ENCODE data around the gene ZDHHC14.
"Not testable (repeated sequence)": the region's sequence is repeated elsewhere in the genome, so short reads cannot be mapped to it uniquely, and the experiment has no call there.

The ZDHHC14 gene

DNA sequence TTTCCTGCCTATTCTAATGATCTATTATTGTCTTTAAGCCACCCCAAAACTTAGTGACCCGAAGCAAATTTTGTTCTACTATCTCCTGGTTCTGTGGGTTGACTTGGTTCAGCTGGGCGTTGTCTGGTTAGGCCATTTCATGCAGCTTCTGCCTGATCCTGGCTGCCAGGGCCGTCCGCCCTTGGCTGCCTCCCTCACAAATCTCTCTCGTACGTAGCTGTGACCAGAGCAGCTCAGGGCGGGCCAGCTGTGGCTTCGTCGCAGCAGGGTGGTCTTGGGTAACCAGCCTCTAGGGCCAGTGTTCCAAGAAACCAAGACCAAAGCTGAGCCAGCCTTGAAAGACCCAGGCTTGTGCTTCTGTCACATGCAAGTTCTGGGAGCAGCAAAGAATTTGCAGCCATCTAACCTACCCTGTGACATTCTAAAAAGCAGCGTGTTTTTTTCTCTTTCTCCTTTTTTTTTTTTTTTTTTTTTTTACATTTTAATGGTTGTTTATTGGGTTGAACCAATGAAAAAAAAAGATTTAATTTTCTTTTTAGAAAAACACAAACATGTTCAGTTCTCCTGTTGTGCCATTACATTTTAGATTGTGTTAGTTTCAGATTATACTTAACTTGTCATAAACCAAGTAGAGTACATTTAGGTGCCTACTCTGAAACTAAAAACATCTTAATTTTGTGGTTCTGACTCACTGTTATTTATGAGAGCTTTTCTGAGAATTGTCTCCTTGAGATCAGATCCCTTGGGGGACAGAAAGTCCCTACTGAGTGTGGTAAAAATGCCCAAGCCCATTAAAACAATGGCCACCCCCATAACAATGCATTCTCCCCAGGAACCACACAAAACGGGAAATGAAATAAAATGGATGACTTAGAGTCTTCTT is 83.9 kb downstream of the ZDHHC14 start:
- H3K79me2 ChIP-seq (ENCODE audit: insufficient read depth, low read depth): no peaks in the 10 kb centered on the region
- TF ChIP-seq, protein P1, sequence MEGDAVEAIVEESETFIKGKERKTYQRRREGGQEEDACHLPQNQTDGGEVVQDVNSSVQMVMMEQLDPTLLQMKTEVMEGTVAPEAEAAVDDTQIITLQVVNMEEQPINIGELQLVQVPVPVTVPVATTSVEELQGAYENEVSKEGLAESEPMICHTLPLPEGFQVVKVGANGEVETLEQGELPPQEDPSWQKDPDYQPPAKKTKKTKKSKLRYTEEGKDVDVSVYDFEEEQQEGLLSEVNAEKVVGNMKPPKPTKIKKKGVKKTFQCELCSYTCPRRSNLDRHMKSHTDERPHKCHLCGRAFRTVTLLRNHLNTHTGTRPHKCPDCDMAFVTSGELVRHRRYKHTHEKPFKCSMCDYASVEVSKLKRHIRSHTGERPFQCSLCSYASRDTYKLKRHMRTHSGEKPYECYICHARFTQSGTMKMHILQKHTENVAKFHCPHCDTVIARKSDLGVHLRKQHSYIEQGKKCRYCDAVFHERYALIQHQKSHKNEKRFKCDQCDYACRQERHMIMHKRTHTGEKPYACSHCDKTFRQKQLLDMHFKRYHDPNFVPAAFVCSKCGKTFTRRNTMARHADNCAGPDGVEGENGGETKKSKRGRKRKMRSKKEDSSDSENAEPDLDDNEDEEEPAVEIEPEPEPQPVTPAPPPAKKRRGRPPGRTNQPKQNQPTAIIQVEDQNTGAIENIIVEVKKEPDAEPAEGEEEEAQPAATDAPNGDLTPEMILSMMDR (conservative IDR thresholded peaks at IDR 0.05; ENCODE audit: low read depth, low read length): no peak
- no peaks in the 10 kb centered on the region for H3K36me3 ChIP-seq (ENCODE audit: insufficient read depth)
- H4K20me1 ChIP-seq (ENCODE audit: insufficient read depth): no peaks in the 10 kb centered on the region
- H3K9ac ChIP-seq: no peak overlapping the region
- H3K27ac ChIP-seq: peak overlapping the region; percentile 60
- peak overlapping the region; percentile 59 for H3K4me2 ChIP-seq
- H3K4me3 ChIP-seq (IDR thresholded peaks at IDR 0.05; ENCODE audit: insufficient read depth, low read depth, low read length): no peak overlapping the region
- H3K27me3 ChIP-seq (ENCODE audit: insufficient read depth, low read depth): no peaks in the 10 kb centered on the region
- H2AFZ ChIP-seq (ENCODE audit: low read depth): no peak overlapping the region
- H3K4me1 ChIP-seq (ENCODE audit: low read depth, poor library complexity, severe bottlenecking): peaks cover 50% of the 10 kb centered on the region

DNA sequence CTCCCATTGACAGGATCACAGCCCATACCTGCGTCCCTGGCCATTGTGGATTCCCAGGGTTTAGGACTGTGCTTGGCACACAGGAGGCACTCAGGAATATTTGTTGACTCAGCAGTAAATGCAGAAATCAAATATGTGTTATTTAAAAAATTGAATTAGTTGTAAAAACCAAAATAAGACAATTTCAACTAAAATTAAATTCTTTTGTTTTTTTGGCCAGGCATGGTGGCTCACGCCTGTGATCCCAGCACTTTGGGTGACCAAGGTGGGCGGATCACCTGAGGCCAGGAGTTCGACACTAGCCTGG is 85.3 kb downstream of the ZDHHC14 start:
- no peak overlapping the region for H3K4me2 ChIP-seq

DNA sequence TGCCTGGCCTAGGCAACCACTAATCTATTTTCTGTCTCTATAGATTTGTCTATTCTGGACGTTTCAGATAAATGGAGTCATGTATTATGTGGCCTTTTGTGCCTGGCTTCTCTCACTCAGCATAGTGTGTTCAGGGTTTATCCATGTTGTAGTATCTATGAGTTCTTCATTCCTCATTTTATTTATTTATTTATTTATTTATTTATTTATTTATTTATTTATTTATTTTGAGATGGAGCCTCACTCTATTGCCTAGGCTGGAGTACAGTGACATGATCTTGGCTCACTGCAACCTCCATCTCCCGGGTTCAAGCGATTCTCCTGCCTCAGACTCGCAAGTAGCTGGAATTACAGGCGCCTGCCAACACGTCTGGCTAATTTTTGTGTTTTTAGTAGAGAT is 86.3 kb downstream of the ZDHHC14 start:
- not testable (repeated sequence) for H2AFZ ChIP-seq (ENCODE audit: low read depth); H3K79me2 ChIP-seq (ENCODE audit: insufficient read depth, low read depth); H3K27me3 ChIP-seq (ENCODE audit: insufficient read depth, low read depth); H3K4me2 ChIP-seq; H4K20me1 ChIP-seq (ENCODE audit: insufficient read depth); H3K4me3 ChIP-seq (IDR thresholded peaks at IDR 0.05; ENCODE audit: insufficient read depth, low read depth, low read length); H3K36me3 ChIP-seq (ENCODE audit: insufficient read depth); H3K9ac ChIP-seq; H3K27ac ChIP-seq
- H3K4me1 ChIP-seq (ENCODE audit: low read depth, poor library complexity, severe bottlenecking): peaks cover 30% of the 10 kb centered on the region

More for the DNA sequence above, 85.3 kb downstream of the ZDHHC14 start:
- Histone ChIP-seq H3K36me3 (ENCODE audit: insufficient read depth) (no peaks in the 10 kb centered on the region), H3K9ac (no peak overlapping the region), H3K79me2 (ENCODE audit: insufficient read depth, low read depth) (no peaks in the 10 kb centered on the region), H3K4me3 (IDR thresholded peaks at IDR 0.05; ENCODE audit: insufficient read depth, low read depth, low read length) (no peak overlapping the region), H3K27me3 (ENCODE audit: insufficient read depth, low read depth) (no peaks in the 10 kb centered on the region), H2AFZ (ENCODE audit: low read depth) (no peak overlapping the region), H4K20me1 (ENCODE audit: insufficient read depth) (no peaks in the 10 kb centered on the region), H3K27ac (no peak overlapping the region), H3K4me1 (ENCODE audit: low read depth, poor library complexity, severe bottlenecking) (peaks cover 36% of the 10 kb centered on the region)
- TF ChIP-seq, protein P1 (conservative IDR thresholded peaks at IDR 0.05; ENCODE audit: low read depth, low read length): no peak

- no peak overlapping the region for H3K4me2 ChIP-seq
- TF ChIP-seq, protein P1 (conservative IDR thresholded peaks at IDR 0.05; ENCODE audit: low read depth, low read length): no peak
These were observed 87.1 kb downstream of the ZDHHC14 start for GRCh38 chr6:157468054-157468453.

DNA sequence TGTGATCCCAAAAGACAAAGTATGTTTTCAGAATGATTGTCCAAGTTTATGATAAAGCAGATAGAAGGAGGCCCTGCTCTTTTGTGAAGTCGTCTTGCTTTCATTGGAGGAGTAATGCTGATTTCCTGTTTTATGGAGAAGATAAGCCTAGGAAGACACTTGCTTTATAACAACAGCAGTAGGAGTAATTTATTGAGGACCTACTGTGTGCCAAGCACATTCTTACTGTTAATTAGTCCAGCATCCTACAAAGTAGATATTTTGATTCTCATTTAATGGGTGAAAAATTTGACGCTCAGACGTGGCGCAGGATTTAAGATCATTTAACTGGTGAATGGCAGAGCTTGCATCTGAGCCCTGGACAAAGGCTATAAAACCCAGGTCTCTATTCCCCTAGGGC is 87.6 kb downstream of the ZDHHC14 start:
- Histone ChIP-seq H3K4me1 (ENCODE audit: low read depth, poor library complexity, severe bottlenecking) (peaks cover 21% of the 10 kb centered on the region), H3K79me2 (ENCODE audit: insufficient read depth, low read depth) (no peaks in the 10 kb centered on the region), H3K36me3 (ENCODE audit: insufficient read depth) (no peaks in the 10 kb centered on the region), H3K27me3 (ENCODE audit: insufficient read depth, low read depth) (no peaks in the 10 kb centered on the region), H3K9ac (no peak overlapping the region), H4K20me1 (ENCODE audit: insufficient read depth) (no peaks in the 10 kb centered on the region), H3K4me2 (no peak overlapping the region), H2AFZ (ENCODE audit: low read depth) (no peak overlapping the region), H3K27ac (no peak overlapping the region), H3K4me3 (IDR thresholded peaks at IDR 0.05; ENCODE audit: insufficient read depth, low read depth, low read length) (no peak overlapping the region)
- TF ChIP-seq, protein P1 (conservative IDR thresholded peaks at IDR 0.05; ENCODE audit: low read depth, low read length): no peak

More at GRCh38 chr6:157468054-157468453, 87.1 kb downstream of the ZDHHC14 start:
- Histone ChIP-seq H3K9ac (no peak overlapping the region), H3K36me3 (ENCODE audit: insufficient read depth) (no peaks in the 10 kb centered on the region), H3K4me1 (ENCODE audit: low read depth, poor library complexity, severe bottlenecking) (peaks cover 26% of the 10 kb centered on the region), H3K27me3 (ENCODE audit: insufficient read depth, low read depth) (no peaks in the 10 kb centered on the region), H3K79me2 (ENCODE audit: insufficient read depth, low read depth) (no peaks in the 10 kb centered on the region), H4K20me1 (ENCODE audit: insufficient read depth) (no peaks in the 10 kb centered on the region), H2AFZ (ENCODE audit: low read depth) (no peak overlapping the region), H3K27ac (no peak overlapping the region), H3K4me3 (IDR thresholded peaks at IDR 0.05; ENCODE audit: insufficient read depth, low read depth, low read length) (no peak overlapping the region)
